A549 (cell line): Measurements from ENCODE around the gene TMEM106B.

Experiments
- CTCF ChIP-seq: fragments of >200 bp; sonication (Bioruptor Twin); formaldehyde crosslinking; IDR thresholded peaks from 3 replicates; pipeline ENCODE4 v1.5.1; 2016
- ELK1 ChIP-seq: fragments of 150-350 bp; IDR thresholded peaks from 2 replicates; pipeline ENCODE4 v1.6.1; 2014; ENCODE audit warnings: low read depth, mild to moderate bottlenecking, low read length
- EP300 ChIP-seq, 2 experiments: fragments of >200 bp; sonication (Bioruptor Twin); formaldehyde crosslinking; IDR thresholded peaks; 2 replicates in 1 of 2; 3 replicates in 1 of 2; pipeline ENCODE4 v1.6.1; 2016 to 2017
- KDM5A ChIP-seq: fragments of 200-600 bp; sonication (generic); IDR thresholded peaks from 2 replicates; pipeline ENCODE4 v1.6.1; 2016; ENCODE audit warnings: antibody characterized with exemption, mild to moderate bottlenecking
- TF ChIP-seq, protein P1 (sequence below): IDR thresholded peaks from 2 replicates; pipeline ENCODE4 v1.6.1; 2012

- TF ChIP-seq EP300 (IDR thresholded peaks at IDR 0.05): no peak
- no peak for TF ChIP-seq ELK1
- TF ChIP-seq, protein P1, sequence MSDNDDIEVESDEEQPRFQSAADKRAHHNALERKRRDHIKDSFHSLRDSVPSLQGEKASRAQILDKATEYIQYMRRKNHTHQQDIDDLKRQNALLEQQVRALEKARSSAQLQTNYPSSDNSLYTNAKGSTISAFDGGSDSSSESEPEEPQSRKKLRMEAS: no peak
- no peak for TF ChIP-seq CTCF
- no peak for TF ChIP-seq KDM5A
Measured at GRCh38 chr7:12207046-12207445, 4.0 kb upstream of the TMEM106B start.
